HuH-7 (cell line): Measurements from ENCODE around the gene RBMS3.
"Not testable (repeated sequence)": the region's sequence is repeated elsewhere in the genome, so short reads cannot be mapped to it uniquely, and the experiment has no call there.

ENCODE experiments used
- DNase-seq: peaks from one replicate; pipeline ENCODE4 v3.0.0; 2011; ENCODE audit warnings: low spot score

The RBMS3 gene

GRCh38 chr3:29385046-29385830, 104.4 kb downstream of the RBMS3 start:
- DNase-seq, result no peak

GRCh38 chr3:29389362-29389761, 108.5 kb downstream of the RBMS3 start:
- no peak for DNase-seq

- no peak for DNase-seq
These were observed 111.9 kb downstream of the RBMS3 start for GRCh38 chr3:29392625-29393388.

- DNase-seq, result not testable (repeated sequence)
These were observed 113.1 kb downstream of the RBMS3 start for GRCh38 chr3:29393946-29394345.

GRCh38 chr3:29397406-29397805, 116.5 kb downstream of the RBMS3 start:
- DNase-seq, result no peak

- DNase-seq, result no peak
These were observed 117.9 kb downstream of the RBMS3 start for GRCh38 chr3:29398787-29399186.

GRCh38 chr3:29406291-29406832, 125.5 kb downstream of the RBMS3 start:
- DNase-seq, result no peak

- DNase-seq, result no peak
These were observed 127.8 kb downstream of the RBMS3 start for GRCh38 chr3:29408676-29409075.

- DNase-seq, result no peak
These were observed 128.5 kb downstream of the RBMS3 start for GRCh38 chr3:29409409-29409808.

GRCh38 chr3:29410220-29410619, 129.3 kb downstream of the RBMS3 start:
- DNase-seq, result no peak

- DNase-seq, result no peak
These were observed 130.0 kb downstream of the RBMS3 start for GRCh38 chr3:29410660-29411405.

GRCh38 chr3:29412110-29412509, 131.2 kb downstream of the RBMS3 start:
- DNase-seq, result no peak

GRCh38 chr3:29414468-29415224, 133.8 kb downstream of the RBMS3 start:
- DNase-seq, result no peak

- DNase-seq, result no peak
These were observed 134.8 kb downstream of the RBMS3 start for GRCh38 chr3:29415482-29416223.

- DNase-seq, result no peak
These were observed 135.6 kb downstream of the RBMS3 start for GRCh38 chr3:29416514-29416913.

GRCh38 chr3:29420106-29420505, 139.2 kb downstream of the RBMS3 start:
- DNase-seq, result no peak

- DNase-seq, result no peak
These were observed 145.7 kb downstream of the RBMS3 start for GRCh38 chr3:29426302-29427226.

GRCh38 chr3:29427266-29428103, 146.6 kb downstream of the RBMS3 start:
- DNase-seq, result no peak
